HEK293 (cell line): ENCODE results near the gene NFE2L1.

Source experiments
- CTCF ChIA-PET: fragments of 350-600 bp; formaldehyde crosslinking; extraction: SDS; loops from one replicate; lab custom pipeline; 2021; ENCODE audit warnings: antibody characterized with exemption; lab: Yijun Ruan, JAX
- POLR2A ChIA-PET: fragments of 300-600 bp; formaldehyde crosslinking; extraction: SDS; loops from one replicate; lab custom pipeline; 2020; ENCODE audit warnings: antibody characterized with exemption, inconsistent platforms; lab: Yijun Ruan, JAX
- H3K27ac ChIP-seq: fragments of 200-500 bp; sonication (Bioruptor generic); 2 replicates; pipeline ENCODE4 v1.5.1; 2014; ENCODE audit warnings: low read depth, low read length, control low read depth, inconsistent platforms; ENCODE audit errors: extremely low read depth
- H3K36me3 ChIP-seq, 2 experiments: fragments of 200-500 bp in 1 of 2; sonication (Bioruptor generic) in 1 of 2; 1 replicate in 1 of 2; 2 replicates in 1 of 2; pipeline ENCODE4 v1.5.1; 2014 to 2017; ENCODE audit warnings: inconsistent platforms in 2 of 2, low read length in 2 of 2; ENCODE audit not compliant: control insufficient read depth in 2 of 2, insufficient read depth in 1 of 2
- H3K4me1 ChIP-seq: fragments of 200-500 bp; sonication (Bioruptor generic); 2 replicates; pipeline ENCODE4 v1.5.1; 2014; ENCODE audit warnings: mild to moderate bottlenecking, low read length, inconsistent platforms; ENCODE audit not compliant: control insufficient read depth, insufficient read depth
- H3K4me3 ChIP-seq: 2 replicates; pipeline ENCODE4 v1.5.1; 2011; ENCODE audit warnings: low read depth, mild to moderate bottlenecking, control low read depth, low read length, moderate library complexity
- H3K9me3 ChIP-seq: fragments of 200-500 bp; sonication (Bioruptor generic); 2 replicates; pipeline ENCODE4 v1.5.1; 2014; ENCODE audit warnings: low read depth, low read length, inconsistent platforms; ENCODE audit not compliant: control insufficient read depth, insufficient read depth
- TRIM28 ChIP-seq: IDR thresholded peaks from 2 replicates; pipeline ENCODE4 v1.6.1; 2011; ENCODE audit warnings: low read length, control low read depth, borderline replicate concordance
- YY1 ChIP-seq: fragments of 450-650 bp; formaldehyde crosslinking; IDR thresholded peaks from 2 replicates; pipeline ENCODE4 v1.5.1; 2018; ENCODE audit warnings: missing biosample characterization, missing genetic modification characterization
- ZBTB48 ChIP-seq: fragments of 450-650 bp; formaldehyde crosslinking; IDR thresholded peaks from 2 replicates; pipeline ENCODE4 v1.5.1; 2016; ENCODE audit warnings: missing biosample characterization, missing genetic modification characterization
- ZBTB8A ChIP-seq: fragments of 450-650 bp; formaldehyde crosslinking; IDR thresholded peaks from 2 replicates; pipeline ENCODE4 v1.5.1; 2016; ENCODE audit warnings: missing biosample characterization, missing genetic modification characterization
- ZNF112 ChIP-seq: fragments of 450-650 bp; formaldehyde crosslinking; IDR thresholded peaks from 2 replicates; pipeline ENCODE4 v1.5.0; 2017; ENCODE audit warnings: missing biosample characterization, missing genetic modification characterization
- ZNF114 ChIP-seq: fragments of 450-650 bp; formaldehyde crosslinking; IDR thresholded peaks from 2 replicates; pipeline ENCODE4 v1.5.0; 2017; ENCODE audit warnings: missing biosample characterization, missing genetic modification characterization
- ZNF132 ChIP-seq: fragments of 450-650 bp; formaldehyde crosslinking; IDR thresholded peaks from 2 replicates; pipeline ENCODE4 v1.5.1; 2017; ENCODE audit warnings: missing biosample characterization, missing genetic modification characterization, borderline replicate concordance
- ZNF133 ChIP-seq: fragments of 450-650 bp; formaldehyde crosslinking; IDR thresholded peaks from 2 replicates; pipeline ENCODE4 v1.5.1; 2016; ENCODE audit warnings: missing biosample characterization, missing genetic modification characterization
- ZNF138 ChIP-seq: fragments of 450-650 bp; formaldehyde crosslinking; IDR thresholded peaks from 2 replicates; pipeline ENCODE4 v1.5.1; 2016; ENCODE audit warnings: missing biosample characterization, missing genetic modification characterization, borderline replicate concordance
- ZNF146 ChIP-seq: fragments of 450-650 bp; formaldehyde crosslinking; IDR thresholded peaks from 2 replicates; pipeline ENCODE4 v1.5.1; 2016; ENCODE audit warnings: missing biosample characterization, missing genetic modification characterization
- ZNF157 ChIP-seq: fragments of 450-650 bp; formaldehyde crosslinking; IDR thresholded peaks from 2 replicates; pipeline ENCODE4 v1.5.1; 2016; ENCODE audit warnings: missing biosample characterization, missing genetic modification characterization
- ZNF366 ChIP-seq: fragments of 450-650 bp; formaldehyde crosslinking; conservative IDR thresholded peaks from 2 replicates; pipeline ENCODE4 v1.5.1; 2016; ENCODE audit warnings: missing biosample characterization, missing genetic modification characterization
- ZNF426 ChIP-seq: fragments of 450-650 bp; formaldehyde crosslinking; IDR thresholded peaks from 2 replicates; pipeline ENCODE4 v1.5.1; 2017; ENCODE audit warnings: missing biosample characterization, missing genetic modification characterization, mild to moderate bottlenecking, inconsistent platforms, moderate library complexity
- ZNF544 ChIP-seq: fragments of 450-650 bp; formaldehyde crosslinking; IDR thresholded peaks from 2 replicates; pipeline ENCODE4 v1.5.0; 2017; ENCODE audit warnings: missing biosample characterization, missing genetic modification characterization
- ZNF623 ChIP-seq: fragments of 450-650 bp; formaldehyde crosslinking; IDR thresholded peaks from 2 replicates; pipeline ENCODE4 v1.5.1; 2016; ENCODE audit warnings: missing biosample characterization, missing genetic modification characterization
- ZNF658 ChIP-seq: fragments of 450-650 bp; formaldehyde crosslinking; IDR thresholded peaks from 2 replicates; pipeline ENCODE4; 2016; ENCODE audit warnings: missing biosample characterization, missing genetic modification characterization
- ZNF701 ChIP-seq: fragments of 450-650 bp; formaldehyde crosslinking; IDR thresholded peaks from 2 replicates; pipeline ENCODE4 v1.5.1; 2016; ENCODE audit warnings: missing biosample characterization, missing genetic modification characterization
- ZSCAN23 ChIP-seq: fragments of 450-650 bp; formaldehyde crosslinking; IDR thresholded peaks from 2 replicates; pipeline ENCODE4 v1.5.1; 2016; ENCODE audit warnings: missing biosample characterization, missing genetic modification characterization
- TF ChIP-seq, protein P1 (sequence below): fragments of 450-650 bp; formaldehyde crosslinking; conservative IDR thresholded peaks from 2 replicates; pipeline ENCODE4 v1.5.1; 2016; ENCODE audit warnings: low read depth, missing biosample characterization, missing genetic modification characterization
- TF ChIP-seq, protein P2 (sequence below): fragments of 450-650 bp; formaldehyde crosslinking; IDR thresholded peaks from 2 replicates; pipeline ENCODE4 v1.5.1; 2016; ENCODE audit warnings: missing biosample characterization, missing genetic modification characterization

Gene NFE2L1

DNA sequence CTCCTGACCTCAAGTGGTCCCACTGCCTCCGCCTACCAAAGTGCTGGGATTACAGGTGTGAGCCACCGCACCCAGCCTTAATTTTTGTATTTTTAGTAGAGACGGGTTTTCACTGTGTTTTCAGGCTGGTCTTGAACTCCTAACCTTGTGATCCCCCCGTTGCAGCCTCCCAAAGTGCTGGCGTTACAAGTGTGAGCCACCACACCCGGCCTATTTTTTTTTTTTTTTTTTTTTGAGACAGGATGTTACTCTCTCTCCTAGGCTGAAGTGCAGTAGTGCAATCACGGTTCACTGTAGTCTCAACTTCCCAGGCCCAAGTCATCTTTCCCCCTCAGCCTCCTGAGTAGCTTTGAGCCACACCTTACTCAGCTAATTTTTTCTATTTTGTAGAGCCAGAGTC lies 56.3 kb downstream of the NFE2L1 start:
- H3K36me3 ChIP-seq, result no peaks in the 10 kb centered on the region; a peak in 1 of 3 replicates
- POLR2A ChIA-PET, result interaction anchor here (0.8 kb wide), 1 partner anchor 56 kb away, joined by 3 read pairs; the partner anchor contains the start of gene NFE2L1
- TF ChIP-seq ZNF138 (tag by site-specific recombination) (no peak), ZNF544 (tag by site-specific recombination) (no peak), ZNF133 (no peak)
- TF ChIP-seq, protein P1, sequence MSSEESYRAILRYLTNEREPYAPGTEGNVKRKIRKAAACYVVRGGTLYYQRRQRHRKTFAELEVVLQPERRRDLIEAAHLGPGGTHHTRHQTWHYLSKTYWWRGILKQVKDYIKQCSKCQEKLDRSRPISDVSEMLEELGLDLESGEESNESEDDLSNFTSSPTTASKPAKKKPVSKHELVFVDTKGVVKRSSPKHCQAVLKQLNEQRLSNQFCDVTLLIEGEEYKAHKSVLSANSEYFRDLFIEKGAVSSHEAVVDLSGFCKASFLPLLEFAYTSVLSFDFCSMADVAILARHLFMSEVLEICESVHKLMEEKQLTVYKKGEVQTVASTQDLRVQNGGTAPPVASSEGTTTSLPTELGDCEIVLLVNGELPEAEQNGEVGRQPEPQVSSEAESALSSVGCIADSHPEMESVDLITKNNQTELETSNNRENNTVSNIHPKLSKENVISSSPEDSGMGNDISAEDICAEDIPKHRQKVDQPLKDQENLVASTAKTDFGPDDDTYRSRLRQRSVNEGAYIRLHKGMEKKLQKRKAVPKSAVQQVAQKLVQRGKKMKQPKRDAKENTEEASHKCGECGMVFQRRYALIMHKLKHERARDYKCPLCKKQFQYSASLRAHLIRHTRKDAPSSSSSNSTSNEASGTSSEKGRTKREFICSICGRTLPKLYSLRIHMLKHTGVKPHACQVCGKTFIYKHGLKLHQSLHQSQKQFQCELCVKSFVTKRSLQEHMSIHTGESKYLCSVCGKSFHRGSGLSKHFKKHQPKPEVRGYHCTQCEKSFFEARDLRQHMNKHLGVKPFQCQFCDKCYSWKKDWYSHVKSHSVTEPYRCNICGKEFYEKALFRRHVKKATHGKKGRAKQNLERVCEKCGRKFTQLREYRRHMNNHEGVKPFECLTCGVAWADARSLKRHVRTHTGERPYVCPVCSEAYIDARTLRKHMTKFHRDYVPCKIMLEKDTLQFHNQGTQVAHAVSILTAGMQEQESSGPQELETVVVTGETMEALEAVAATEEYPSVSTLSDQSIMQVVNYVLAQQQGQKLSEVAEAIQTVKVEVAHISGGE, result no peak
- H3K27ac ChIP-seq, result no peak overlapping the region
- no peak overlapping the region for H3K4me3 ChIP-seq
- H3K9me3 ChIP-seq, result no peaks in the 10 kb centered on the region
- H3K4me1 ChIP-seq, result peaks cover 3% of the 10 kb centered on the region; the same call in 1 of the 2 replicates
- CTCF ChIA-PET, result no interaction called here

DNA sequence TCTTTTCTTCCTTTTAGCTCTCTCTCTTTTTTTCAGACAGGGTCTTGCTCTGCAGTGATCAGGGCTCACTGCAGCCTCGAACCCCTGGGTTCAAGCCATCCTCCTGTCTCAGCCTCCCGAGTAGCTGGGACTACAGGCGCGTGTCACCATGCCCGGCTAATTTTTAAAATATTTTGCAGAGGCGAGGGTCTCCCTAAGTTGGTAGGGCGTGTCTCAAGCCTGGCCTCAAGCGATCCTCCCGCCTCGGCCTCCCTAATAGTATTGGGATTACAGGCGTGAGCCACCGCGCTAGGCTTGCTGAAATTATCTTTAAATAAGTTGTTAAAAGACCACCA lies 58.6 kb downstream of the NFE2L1 start:
- Histone ChIP-seq H3K27ac (peak overlapping the region; percentile 87), H3K36me3 (no peaks in the 10 kb centered on the region), H3K9me3 (no peaks in the 10 kb centered on the region), H3K4me1 (peaks cover 8% of the 10 kb centered on the region), H3K4me3 (peak overlapping the region; percentile 81)
- TF ChIP-seq ZNF114, result no peak
- TF ChIP-seq ZNF426 (tag by site-specific recombination), result no peak
- TF ChIP-seq ZNF112 (tag by site-specific recombination), result no peak
- TF ChIP-seq ZNF146 (tag by site-specific recombination), result no peak
- TF ChIP-seq ZBTB48 (tag by site-specific recombination), result no peak
- TF ChIP-seq ZNF366, result no peak
- TF ChIP-seq ZSCAN23 (tag by site-specific recombination), result no peak
- no peak for TF ChIP-seq ZNF132 (tag by site-specific recombination)
- TF ChIP-seq YY1 (tag by site-specific recombination), result no peak
- TF ChIP-seq ZNF623 (tag by site-specific recombination), result no peak
- TF ChIP-seq ZNF701 (tag by site-specific recombination), result no peak
- no peak for TF ChIP-seq TRIM28
- no peak for TF ChIP-seq ZBTB8A (tag by site-specific recombination)
- TF ChIP-seq, protein P2, sequence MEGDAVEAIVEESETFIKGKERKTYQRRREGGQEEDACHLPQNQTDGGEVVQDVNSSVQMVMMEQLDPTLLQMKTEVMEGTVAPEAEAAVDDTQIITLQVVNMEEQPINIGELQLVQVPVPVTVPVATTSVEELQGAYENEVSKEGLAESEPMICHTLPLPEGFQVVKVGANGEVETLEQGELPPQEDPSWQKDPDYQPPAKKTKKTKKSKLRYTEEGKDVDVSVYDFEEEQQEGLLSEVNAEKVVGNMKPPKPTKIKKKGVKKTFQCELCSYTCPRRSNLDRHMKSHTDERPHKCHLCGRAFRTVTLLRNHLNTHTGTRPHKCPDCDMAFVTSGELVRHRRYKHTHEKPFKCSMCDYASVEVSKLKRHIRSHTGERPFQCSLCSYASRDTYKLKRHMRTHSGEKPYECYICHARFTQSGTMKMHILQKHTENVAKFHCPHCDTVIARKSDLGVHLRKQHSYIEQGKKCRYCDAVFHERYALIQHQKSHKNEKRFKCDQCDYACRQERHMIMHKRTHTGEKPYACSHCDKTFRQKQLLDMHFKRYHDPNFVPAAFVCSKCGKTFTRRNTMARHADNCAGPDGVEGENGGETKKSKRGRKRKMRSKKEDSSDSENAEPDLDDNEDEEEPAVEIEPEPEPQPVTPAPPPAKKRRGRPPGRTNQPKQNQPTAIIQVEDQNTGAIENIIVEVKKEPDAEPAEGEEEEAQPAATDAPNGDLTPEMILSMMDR (tag by site-specific recombination), result no peak
- no peak for TF ChIP-seq ZNF157 (tag by site-specific recombination)
- no peak for TF ChIP-seq ZNF658 (tag by site-specific recombination)
- CTCF ChIA-PET, result interaction anchor here (0.6 to 3.4 kb wide), 9 partner anchors 21 to 160 kb away, joined by 3 to 15 read pairs (median 4); no protein-coding TSS in a partner anchor
- POLR2A ChIA-PET, result interaction anchor here (1.0 to 2.3 kb wide), 5 partner anchors 17 to 520 kb away, joined by 3 to 20 read pairs (median 4); partner anchors contain the start of genes HOXB9 and NFE2L1
